Measurements from ENCODE around the gene MOB1B.

The MOB1B gene

DNA sequence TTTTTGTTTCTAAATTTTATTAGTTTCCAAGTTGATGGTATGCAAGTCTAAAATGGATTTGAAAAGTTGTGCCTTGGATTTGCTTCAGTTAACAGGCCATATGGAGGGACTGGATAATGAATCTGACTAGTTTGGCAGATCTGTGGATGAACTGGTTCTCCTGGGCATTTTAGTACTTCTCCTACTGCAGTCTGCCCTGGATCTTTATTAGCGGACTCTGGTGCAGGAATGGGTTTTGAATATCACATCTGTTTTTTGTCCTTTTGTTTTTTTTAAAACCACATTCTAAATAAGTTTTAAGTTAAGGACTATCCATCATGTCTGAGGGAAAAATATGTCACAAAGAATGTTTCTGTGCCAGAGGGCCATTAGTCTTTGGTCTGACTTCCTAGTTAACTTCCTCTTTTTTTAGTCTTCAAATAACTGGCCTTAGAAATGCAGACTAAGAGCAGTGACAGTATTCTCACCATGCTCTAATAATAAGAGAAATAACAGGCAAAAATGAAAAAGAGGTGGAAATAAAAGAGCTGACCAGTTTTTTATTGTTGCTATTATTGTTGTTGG is 77.4 kb downstream of the MOB1B start:
- Histone ChIP-seq H3K9me2 (replicated peaks; ENCODE audit: insufficient read depth, low read length) (no peaks in the 10 kb centered on the region), H3K4me3 (ENCODE audit: insufficient read depth, low read length, poor library complexity, severe bottlenecking) (no peak overlapping the region), H3K36me3 (ENCODE audit: low read length) (no peaks in the 10 kb centered on the region), H3K4me2 (ENCODE audit: low read depth, low read length, poor library complexity, severe bottlenecking) (peak overlapping the region; percentile 40), H2AFZ (ENCODE audit: low read depth, low read length, severe bottlenecking) (no peak overlapping the region), H3K27ac (ENCODE audit: low read depth, low read length) (peak overlapping the region; percentile 51), H4K20me1 (ENCODE audit: low read depth, low read length) (no peaks in the 10 kb centered on the region), H3K9ac (ENCODE audit: low read length) (no peak overlapping the region), H3K79me2 (ENCODE audit: insufficient read depth, low read length) (no peaks in the 10 kb centered on the region), H3F3A (ENCODE audit: insufficient read depth) (peaks cover 4% of the 10 kb centered on the region; the same call in 1 of the 2 replicates), H3K9me3 (ENCODE audit: insufficient read depth, low read length) (no peaks in the 10 kb centered on the region), H3K27me3 (ENCODE audit: low read length) (no peaks in the 10 kb centered on the region)
- TF ChIP-seq, protein P1, sequence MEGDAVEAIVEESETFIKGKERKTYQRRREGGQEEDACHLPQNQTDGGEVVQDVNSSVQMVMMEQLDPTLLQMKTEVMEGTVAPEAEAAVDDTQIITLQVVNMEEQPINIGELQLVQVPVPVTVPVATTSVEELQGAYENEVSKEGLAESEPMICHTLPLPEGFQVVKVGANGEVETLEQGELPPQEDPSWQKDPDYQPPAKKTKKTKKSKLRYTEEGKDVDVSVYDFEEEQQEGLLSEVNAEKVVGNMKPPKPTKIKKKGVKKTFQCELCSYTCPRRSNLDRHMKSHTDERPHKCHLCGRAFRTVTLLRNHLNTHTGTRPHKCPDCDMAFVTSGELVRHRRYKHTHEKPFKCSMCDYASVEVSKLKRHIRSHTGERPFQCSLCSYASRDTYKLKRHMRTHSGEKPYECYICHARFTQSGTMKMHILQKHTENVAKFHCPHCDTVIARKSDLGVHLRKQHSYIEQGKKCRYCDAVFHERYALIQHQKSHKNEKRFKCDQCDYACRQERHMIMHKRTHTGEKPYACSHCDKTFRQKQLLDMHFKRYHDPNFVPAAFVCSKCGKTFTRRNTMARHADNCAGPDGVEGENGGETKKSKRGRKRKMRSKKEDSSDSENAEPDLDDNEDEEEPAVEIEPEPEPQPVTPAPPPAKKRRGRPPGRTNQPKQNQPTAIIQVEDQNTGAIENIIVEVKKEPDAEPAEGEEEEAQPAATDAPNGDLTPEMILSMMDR (IDR thresholded peaks at IDR 0.05; ENCODE audit: insufficient read depth, low read length, poor library complexity, severe bottlenecking) = no peak
- TF ChIP-seq EZH2phosphoT487 (conservative IDR thresholded peaks at IDR 0.05; ENCODE audit: low read length) = no peak

DNA sequence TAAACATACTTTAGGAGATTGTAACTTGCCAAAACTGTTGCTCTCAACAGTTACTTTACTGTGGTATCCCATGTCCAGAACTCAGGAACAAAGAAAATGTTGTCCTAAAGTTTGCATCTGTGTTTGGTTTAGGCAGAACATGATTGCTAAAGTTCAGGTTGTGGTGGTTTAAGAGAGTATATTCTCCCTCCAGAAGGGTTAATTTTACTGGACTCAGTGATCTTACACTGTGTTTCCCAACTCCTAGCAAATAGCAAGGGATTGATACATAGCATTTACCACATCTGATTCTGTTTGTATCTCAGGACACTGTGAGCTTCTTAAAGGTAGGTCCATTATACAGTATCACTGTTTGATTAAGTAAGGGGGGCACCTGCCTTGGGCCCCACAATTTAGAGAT is 78.0 kb downstream of the MOB1B start:
- H3K4me2 ChIP-seq (ENCODE audit: low read depth, low read length, poor library complexity, severe bottlenecking) = peak overlapping the region; percentile 40
- no peak overlapping the region for H3K9ac ChIP-seq (ENCODE audit: low read length)
- H3K4me3 ChIP-seq (ENCODE audit: insufficient read depth, low read length, poor library complexity, severe bottlenecking) = no peak overlapping the region
- no peaks in the 10 kb centered on the region for H3K36me3 ChIP-seq (ENCODE audit: low read length)
- H2AFZ ChIP-seq (ENCODE audit: low read depth, low read length, severe bottlenecking) = no peak overlapping the region
- H4K20me1 ChIP-seq (ENCODE audit: low read depth, low read length) = no peaks in the 10 kb centered on the region
- H3K9me2 ChIP-seq (replicated peaks; ENCODE audit: insufficient read depth, low read length) = no peaks in the 10 kb centered on the region
- no peaks in the 10 kb centered on the region for H3K9me3 ChIP-seq (ENCODE audit: insufficient read depth, low read length)
- H3F3A ChIP-seq (ENCODE audit: insufficient read depth) = peaks cover 4% of the 10 kb centered on the region; the same call in 1 of the 2 replicates
- no peaks in the 10 kb centered on the region for H3K79me2 ChIP-seq (ENCODE audit: insufficient read depth, low read length)
- H3K27ac ChIP-seq (ENCODE audit: low read depth, low read length) = peak overlapping the region; percentile 51
- TF ChIP-seq EZH2phosphoT487 (conservative IDR thresholded peaks at IDR 0.05; ENCODE audit: low read length) = no peak
- TF ChIP-seq, protein P1 (IDR thresholded peaks at IDR 0.05; ENCODE audit: insufficient read depth, low read length, poor library complexity, severe bottlenecking) = no peak
- H3K27me3 ChIP-seq (ENCODE audit: low read length) = no peaks in the 10 kb centered on the region

- no peak overlapping the region for H2AFZ ChIP-seq (ENCODE audit: low read depth, low read length, severe bottlenecking)
- H3K9me2 ChIP-seq (replicated peaks; ENCODE audit: insufficient read depth, low read length) = no peaks in the 10 kb centered on the region
- peaks cover 4% of the 10 kb centered on the region; the same call in 1 of the 2 replicates for H3F3A ChIP-seq (ENCODE audit: insufficient read depth)
- no peaks in the 10 kb centered on the region for H3K36me3 ChIP-seq (ENCODE audit: low read length)
- no peaks in the 10 kb centered on the region for H4K20me1 ChIP-seq (ENCODE audit: low read depth, low read length)
- H3K4me2 ChIP-seq (ENCODE audit: low read depth, low read length, poor library complexity, severe bottlenecking) = no peak overlapping the region
- TF ChIP-seq EZH2phosphoT487 (conservative IDR thresholded peaks at IDR 0.05; ENCODE audit: low read length) = no peak
- TF ChIP-seq, protein P1 (IDR thresholded peaks at IDR 0.05; ENCODE audit: insufficient read depth, low read length, poor library complexity, severe bottlenecking) = no peak
- no peaks in the 10 kb centered on the region for H3K27me3 ChIP-seq (ENCODE audit: low read length)
- no peaks in the 10 kb centered on the region for H3K79me2 ChIP-seq (ENCODE audit: insufficient read depth, low read length)
- no peak overlapping the region for H3K4me3 ChIP-seq (ENCODE audit: insufficient read depth, low read length, poor library complexity, severe bottlenecking)
- no peaks in the 10 kb centered on the region for H3K9me3 ChIP-seq (ENCODE audit: insufficient read depth, low read length)
- H3K9ac ChIP-seq (ENCODE audit: low read length) = no peak overlapping the region
- no peak overlapping the region for H3K27ac ChIP-seq (ENCODE audit: low read depth, low read length)
These were observed 81.9 kb downstream of the MOB1B start for GRCh38 chr4:70984106-70984505.

All from SU-DHL-6 (cell line).